B cell (primary cell): ENCODE measurements around the gene STAC3. TPM values are rescaled to one million over a fixed set of nuclear protein-coding genes. Genes with fewer than 3 reads are reported as not detected.

ENCODE experiments used
- ATAC-seq: fragments of 200-7000 bp; cut with Tn5 transposase; one replicate; pipeline ENCODE4 v1.10.0; 2021; ENCODE audit warnings: low read depth, mild to moderate bottlenecking, moderate number of reproducible peaks, moderate library complexity
- CTCF ChIA-PET: fragments of 350-600 bp; sonication (Branson Sonifier 250); formaldehyde crosslinking; loops from one replicate; lab custom pipeline; 2021; ENCODE audit warnings: antibody characterized with exemption, inconsistent platforms; lab: Charles Lee
- POLR2A ChIA-PET: fragments of 350-600 bp; sonication (Branson Sonifier 250); formaldehyde crosslinking; loops from one replicate; lab custom pipeline; 2021; ENCODE audit warnings: antibody characterized with exemption; lab: Charles Lee
- DNase-seq: peaks from one replicate; pipeline ENCODE4 v3.0.0; 2013
- H2AFZ ChIP-seq: 2 replicates; pipeline ENCODE4 v1.6.1; 2012; ENCODE audit warnings: mild to moderate bottlenecking, low read depth, low read length; ENCODE audit not compliant: insufficient read depth, poor library complexity, severe bottlenecking
- H3K27ac ChIP-seq, 2 donors: 1 replicate in 1 of 2; 2 replicates in 1 of 2; pipeline ENCODE4 v1.5.1; 2012 to 2013; ENCODE audit warnings: low read length in 2 of 2, mild to moderate bottlenecking in 2 of 2, moderate library complexity in 1 of 2
- H3K27me3 ChIP-seq, 4 experiments: fragments of 200-600 bp in 1 of 4; sonication (generic) in 1 of 4; replicated peaks in 1 of 4; 1 replicate in 2 of 4; 2 replicates in 2 of 4; pipeline versions ENCODE4 v1.6.1 to v1.7.0; 2013 to 2016; ENCODE audit warnings: low read length in 3 of 4, mild to moderate bottlenecking in 2 of 4, mixed read lengths in 1 of 4, moderate library complexity in 1 of 4; ENCODE audit not compliant: insufficient read depth in 4 of 4, control insufficient read depth in 3 of 4; ENCODE audit errors: control extremely low read depth in 1 of 4
- H3K36me3 ChIP-seq, 2 experiments: replicated peaks in 1 of 2; 1 replicate in 1 of 2; 2 replicates in 1 of 2; pipeline versions ENCODE4 v1.6.1 to v1.7.1; 2013; ENCODE audit warnings: low read length in 1 of 2; ENCODE audit not compliant: insufficient read depth in 2 of 2, control insufficient read depth in 1 of 2; ENCODE audit errors: control extremely low read depth in 1 of 2, extremely low read depth in 1 of 2
- H3K4me1 ChIP-seq, 2 donors: fragments of 200-600 bp in 1 of 2; sonication (generic) in 1 of 2; 1 replicate in 1 of 2; 2 replicates in 1 of 2; pipeline versions ENCODE4 v1.5.1 to v1.6.1; 2013 to 2017; ENCODE audit warnings: low read length in 2 of 2; ENCODE audit not compliant: control insufficient read depth in 2 of 2, insufficient read depth in 2 of 2
- H3K4me2 ChIP-seq: replicated peaks from 2 replicates; pipeline ENCODE3; 2012; ENCODE audit warnings: mild to moderate bottlenecking, low read depth, low read length; ENCODE audit not compliant: poor library complexity, severe bottlenecking
- H3K4me3 ChIP-seq, 5 experiments: fragments of 200-600 bp in 1 of 5; sonication (generic) in 1 of 5; 1 replicate in 3 of 5; 2 replicates in 2 of 5; pipeline versions ENCODE4 v1.5.1 to v1.7.0; 2011 to 2016; ENCODE audit warnings: low read length in 4 of 5, mild to moderate bottlenecking in 4 of 5, low read depth in 2 of 5, control low read depth in 1 of 5, moderate library complexity in 1 of 5; ENCODE audit not compliant: insufficient read depth in 1 of 5; ENCODE audit errors: control extremely low read depth in 1 of 5, extremely low read depth in 1 of 5
- H3K79me2 ChIP-seq: fragments of 200-600 bp; sonication (generic); one replicate; pipeline ENCODE4 v1.6.0; 2016; ENCODE audit warnings: low read length; ENCODE audit not compliant: control insufficient read depth, insufficient read depth
- H3K9ac ChIP-seq: fragments of 200-600 bp; sonication (generic); 2 replicates; pipeline ENCODE4 v1.6.1; 2017; ENCODE audit warnings: mild to moderate bottlenecking, low read length, moderate library complexity
- H3K9me3 ChIP-seq, 3 donors: one replicate each; pipeline versions ENCODE4 v1.6.1 to v1.7.1; 2013; ENCODE audit warnings: low read length in 2 of 3; ENCODE audit not compliant: control insufficient read depth in 2 of 3, insufficient read depth in 1 of 3; ENCODE audit errors: control extremely low read depth in 1 of 3
- H4K20me1 ChIP-seq: 2 replicates; pipeline ENCODE4 v1.6.0; 2012; ENCODE audit warnings: mild to moderate bottlenecking, low read length; ENCODE audit not compliant: insufficient read depth, control insufficient read depth, poor library complexity, severe bottlenecking
- H3K27ac Mint-ChIP-seq: one replicate; pipeline ENCODE4 v1.8.0; 2021; ENCODE audit warnings: mixed read lengths
- H3K27me3 Mint-ChIP-seq: one replicate; pipeline ENCODE4 v1.8.0; 2021; ENCODE audit warnings: mixed read lengths
- H3K4me1 Mint-ChIP-seq: one replicate; pipeline ENCODE4 v1.8.0; 2021; ENCODE audit warnings: mixed read lengths
- H3K4me3 Mint-ChIP-seq: one replicate; pipeline ENCODE4 v1.8.0; 2021; ENCODE audit warnings: mixed read lengths
- H3K9me3 Mint-ChIP-seq: one replicate; pipeline ENCODE4 v1.8.0; 2022; ENCODE audit warnings: mixed read lengths; ENCODE audit not compliant: insufficient read depth
- EZH2 ChIP-seq: IDR thresholded peaks from 2 replicates; pipeline ENCODE4 v1.6.1; 2012; ENCODE audit warnings: borderline replicate concordance, low read depth, mild to moderate bottlenecking, moderate library complexity, low read length; ENCODE audit not compliant: insufficient read depth, poor library complexity, severe bottlenecking
- WGBS: methylation state at CpG from one replicate; pipeline ENCODE4 v1.1.5; 2013; ENCODE audit warnings: missing lambda C conversion rate; ENCODE audit not compliant: insufficient coverage; 5-methylcytosine and 5-hydroxymethylcytosine counted together
- intact Hi-C: fragments of 100-400 bp; cut with micrococcal nuclease; formaldehyde crosslinking; loops from one replicate; pipeline ENCODE4 v1.10.0; 2022
- polyA plus RNA-seq: library from polyadenylated mRNA; depleted of rRNA; stranded (reverse); fragments of >200 nt; gene quantifications from 2 replicates; pipeline ENCODE4 v1.2.3, GENCODE V29; 2012
- total RNA-seq, 2 donors: library from RNA; stranded (reverse); fragments of 120-200 nt in 1 of 2; gene quantifications; 1 replicate in 1 of 2; 2 replicates in 1 of 2; pipeline versions ENCODE4 v1.2.3 to v1.2.4, GENCODE V29; 2013 to 2022
- TF ChIP-seq, protein P1 (sequence below): fragments of 200-600 bp; IDR thresholded peaks from one replicate; pipeline ENCODE4 v1.8.0; 2022; ENCODE audit warnings: antibody characterized with exemption, mild to moderate bottlenecking

STAC3 gene
- total and polyA plus RNA-seq, 2 donors (not counting 1 experiment from before 2014, with no cell fraction given), result 4.5 to 6.2 TPM

DNA sequence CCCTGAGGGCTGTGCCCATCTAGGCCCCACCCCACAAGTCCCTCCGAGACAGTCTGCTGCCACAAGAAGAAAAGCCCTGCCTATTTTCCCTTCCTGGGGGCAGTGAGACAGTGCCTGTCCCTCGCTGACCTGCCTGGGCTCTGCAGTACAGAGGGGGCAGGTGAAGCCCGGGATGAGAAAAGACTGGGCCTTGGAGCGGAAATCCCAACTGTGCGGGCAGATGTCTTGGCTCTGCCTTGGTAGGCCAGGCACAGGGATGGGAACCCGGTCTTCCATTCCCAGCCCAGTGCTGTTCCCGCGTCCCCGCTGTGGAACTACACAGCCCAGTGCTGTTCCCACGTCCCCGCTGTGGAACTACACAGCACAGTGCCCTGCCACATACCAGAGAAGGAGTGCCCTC, 47.2 kb downstream of the STAC3 start:
- intact Hi-C loops, result no loop called here
- CTCF ChIA-PET, result no interaction called here

DNA sequence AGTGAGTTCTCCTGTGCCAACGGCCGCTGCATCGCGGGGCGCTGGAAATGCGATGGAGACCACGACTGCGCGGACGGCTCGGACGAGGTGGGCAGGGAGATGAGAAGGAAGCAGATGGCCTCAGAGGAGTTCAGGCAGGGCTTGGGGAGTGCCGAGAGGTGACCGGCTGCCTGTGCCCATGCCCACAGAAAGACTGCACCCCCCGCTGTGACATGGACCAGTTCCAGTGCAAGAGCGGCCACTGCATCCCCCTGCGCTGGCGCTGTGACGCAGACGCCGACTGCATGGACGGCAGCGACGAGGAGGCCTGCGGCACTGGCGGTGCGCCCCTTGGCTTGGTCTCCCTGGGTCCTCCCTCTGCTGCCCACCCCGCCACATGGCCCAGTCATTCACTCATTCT, 47.8 kb downstream of the STAC3 start:
- Mint-ChIP-seq H3K27me3 (no peaks in the 10 kb centered on the region), H3K27ac (no peak overlapping the region), H3K4me3 (no peak overlapping the region), H3K4me1 (no peaks in the 10 kb centered on the region), H3K9me3 (no peaks in the 10 kb centered on the region)
- Histone ChIP-seq H3K4me3 (no peak overlapping the region), H4K20me1 (no peaks in the 10 kb centered on the region), H3K4me1 (no peaks in the 10 kb centered on the region), H3K27ac (no peak overlapping the region), H2AFZ (no peak overlapping the region), H3K9me3 (no peaks in the 10 kb centered on the region), H3K79me2 (no peaks in the 10 kb centered on the region), H3K27me3 (no peaks in the 10 kb centered on the region), H3K36me3 (no peaks in the 10 kb centered on the region), H3K4me2 (no peak overlapping the region), H3K9ac (no peak overlapping the region)
- ATAC-seq, result no peak
- ChIA-PET CTCF (interaction anchor here (0.6 kb wide), 1 partner anchor 836 kb away, joined by 4 read pairs; no protein-coding TSS in a partner anchor), POLR2A (no interaction called here)
- TF ChIP-seq, protein P1, sequence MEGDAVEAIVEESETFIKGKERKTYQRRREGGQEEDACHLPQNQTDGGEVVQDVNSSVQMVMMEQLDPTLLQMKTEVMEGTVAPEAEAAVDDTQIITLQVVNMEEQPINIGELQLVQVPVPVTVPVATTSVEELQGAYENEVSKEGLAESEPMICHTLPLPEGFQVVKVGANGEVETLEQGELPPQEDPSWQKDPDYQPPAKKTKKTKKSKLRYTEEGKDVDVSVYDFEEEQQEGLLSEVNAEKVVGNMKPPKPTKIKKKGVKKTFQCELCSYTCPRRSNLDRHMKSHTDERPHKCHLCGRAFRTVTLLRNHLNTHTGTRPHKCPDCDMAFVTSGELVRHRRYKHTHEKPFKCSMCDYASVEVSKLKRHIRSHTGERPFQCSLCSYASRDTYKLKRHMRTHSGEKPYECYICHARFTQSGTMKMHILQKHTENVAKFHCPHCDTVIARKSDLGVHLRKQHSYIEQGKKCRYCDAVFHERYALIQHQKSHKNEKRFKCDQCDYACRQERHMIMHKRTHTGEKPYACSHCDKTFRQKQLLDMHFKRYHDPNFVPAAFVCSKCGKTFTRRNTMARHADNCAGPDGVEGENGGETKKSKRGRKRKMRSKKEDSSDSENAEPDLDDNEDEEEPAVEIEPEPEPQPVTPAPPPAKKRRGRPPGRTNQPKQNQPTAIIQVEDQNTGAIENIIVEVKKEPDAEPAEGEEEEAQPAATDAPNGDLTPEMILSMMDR, result no peak
- no peak for TF ChIP-seq EZH2
- DNase-seq, result no peak
- intact Hi-C loops, result no loop called here
- 97% methylated on average over 28 of the region's 28 CpGs for WGBS

More for the DNA sequence above, 47.2 kb downstream of the STAC3 start:
- no peak for TF ChIP-seq EZH2
- TF ChIP-seq, protein P1, result no peak
- H3K27me3 ChIP-seq, result no peaks in the 10 kb centered on the region
- no peaks in the 10 kb centered on the region for H3K4me1 Mint-ChIP-seq
- H2AFZ ChIP-seq, result no peak overlapping the region
- H3K4me3 Mint-ChIP-seq, result no peak overlapping the region
- H4K20me1 ChIP-seq, result no peaks in the 10 kb centered on the region
- WGBS, result 89% methylated on average over 11 of the region's 11 CpGs
- no peaks in the 10 kb centered on the region for H3K4me1 ChIP-seq
- H3K27me3 Mint-ChIP-seq, result no peaks in the 10 kb centered on the region
- no peaks in the 10 kb centered on the region for H3K79me2 ChIP-seq
- H3K4me3 ChIP-seq, result no peak overlapping the region
- no peak overlapping the region for H3K27ac ChIP-seq
- POLR2A ChIA-PET, result no interaction called here
- H3K9me3 ChIP-seq, result no peaks in the 10 kb centered on the region
- no peak overlapping the region for H3K27ac Mint-ChIP-seq
- H3K36me3 ChIP-seq, result no peaks in the 10 kb centered on the region
- H3K9me3 Mint-ChIP-seq, result no peaks in the 10 kb centered on the region
- ATAC-seq, result no peak
- H3K4me2 ChIP-seq, result no peak overlapping the region
- no peak for DNase-seq
- no peak overlapping the region for H3K9ac ChIP-seq
